ENCODE data around the gene NHERF1.

The NHERF1 gene

DNA sequence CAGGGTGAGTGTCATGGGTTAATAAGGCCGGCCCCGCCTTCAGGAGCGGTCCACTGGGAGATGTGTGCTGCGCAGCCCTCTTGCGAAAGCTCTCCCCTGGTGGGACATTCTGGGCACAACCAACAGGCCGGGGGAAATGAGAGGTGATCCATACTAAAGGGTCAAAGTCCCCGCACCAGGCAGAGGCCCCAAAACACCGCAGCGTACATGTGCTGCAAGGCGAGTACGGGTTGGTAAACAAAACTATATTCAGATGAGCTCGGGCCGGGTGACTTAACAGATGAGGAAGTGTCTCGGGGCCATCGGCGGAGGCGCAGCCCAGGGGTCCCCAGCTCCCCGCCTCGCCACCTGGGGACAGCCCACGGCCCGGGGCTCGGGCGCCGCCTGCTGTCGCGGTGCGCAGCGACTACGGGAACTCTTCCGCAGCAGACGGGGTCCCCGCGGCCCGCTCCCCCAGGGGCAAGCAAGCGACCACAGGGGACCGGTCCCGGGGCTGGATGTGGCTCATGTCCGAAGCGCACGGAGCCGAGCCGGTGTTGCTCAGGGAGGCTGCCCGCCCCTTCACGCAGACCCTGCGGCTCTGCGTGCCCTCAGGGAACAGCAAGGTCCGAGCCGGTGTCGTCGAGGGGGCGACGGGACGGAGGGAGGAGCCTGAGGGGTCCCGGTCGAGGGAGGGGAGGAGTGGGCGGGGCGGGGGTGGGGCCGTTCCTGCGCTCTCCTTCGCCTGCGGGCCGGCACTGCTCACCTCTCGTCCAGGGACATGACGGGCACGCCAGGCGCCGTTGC is 11.7 kb upstream of the NHERF1 start, which contains the start of gene RAB37:
Gene RAB37, plus strand, starts transcription at position 744 of the 786 bp plus-strand sequence. Its CDS starts 17 bp downstream, at position 761.
- H3K9me3 ChIP-seq (ENCODE audit: insufficient read depth, low read length) = no peaks in the 10 kb centered on the region
- H3K27ac ChIP-seq (ENCODE audit: low read length) = no peak within 1 kb of the TSS
- no peaks in the 10 kb centered on the region for H4K20me1 ChIP-seq (ENCODE audit: insufficient read depth, low read length)
- TF ChIP-seq CTCF (IDR thresholded peaks at IDR 0.05; ENCODE audit: low read depth, low read length) (no peak), EZH2phosphoT487 (IDR thresholded peaks at IDR 0.05; ENCODE audit: low read depth) (no peak)
- H3K4me1 ChIP-seq (ENCODE audit: low read length) = no peaks in the 10 kb centered on the region
- peaks cover 15% of the 10 kb centered on the region for H3K27me3 ChIP-seq (ENCODE audit: low read depth, low read length)
- H3K4me2 ChIP-seq (ENCODE audit: low read length) = peak within 1 kb of the TSS; percentile 38
- H3K9ac ChIP-seq (ENCODE audit: low read length) = no peak within 1 kb of the TSS
- H3K4me3 ChIP-seq (ENCODE audit: low read length) = 0 out of 2 replicates have a peak within 1 kb of the TSS, but pooled peaks have one; percentile 16
- H3K36me3 ChIP-seq (replicated peaks; ENCODE audit: low read depth, low read length) = no peaks in the 10 kb centered on the region
- H2AFZ ChIP-seq (ENCODE audit: low read depth, low read length) = 0 out of 2 replicates have a peak within 1 kb of the TSS, but pooled peaks have one; percentile 39
- no peaks in the 10 kb centered on the region for H3K79me2 ChIP-seq (ENCODE audit: low read length)

- H3K9me3 ChIP-seq (ENCODE audit: insufficient read depth, low read length) = no peaks in the 10 kb centered on the region
- 0 out of 2 replicates have a peak overlapping the region, but pooled peaks have one; percentile 39 for H2AFZ ChIP-seq (ENCODE audit: low read depth, low read length)
- 0 out of 2 replicates have a peak overlapping the region, but pooled peaks have one; percentile 16 for H3K4me3 ChIP-seq (ENCODE audit: low read length)
- no peak for TF ChIP-seq EZH2phosphoT487 (IDR thresholded peaks at IDR 0.05; ENCODE audit: low read depth)
- TF ChIP-seq CTCF (IDR thresholded peaks at IDR 0.05; ENCODE audit: low read depth, low read length) = peak; percentile 34; the same call in 1 of the 2 replicates
- no peaks in the 10 kb centered on the region for H3K79me2 ChIP-seq (ENCODE audit: low read length)
- H3K27ac ChIP-seq (ENCODE audit: low read length) = no peak overlapping the region
- no peaks in the 10 kb centered on the region for H3K36me3 ChIP-seq (replicated peaks; ENCODE audit: low read depth, low read length)
- no peaks in the 10 kb centered on the region for H3K4me1 ChIP-seq (ENCODE audit: low read length)
- H3K27me3 ChIP-seq (ENCODE audit: low read depth, low read length) = peaks cover 15% of the 10 kb centered on the region
- no peaks in the 10 kb centered on the region for H4K20me1 ChIP-seq (ENCODE audit: insufficient read depth, low read length)
- peak overlapping the region; percentile 38 for H3K4me2 ChIP-seq (ENCODE audit: low read length)
- no peak overlapping the region for H3K9ac ChIP-seq (ENCODE audit: low read length)
Measured at GRCh38 chr17:74737299-74738050, 11.0 kb upstream of the NHERF1 start.

DNA sequence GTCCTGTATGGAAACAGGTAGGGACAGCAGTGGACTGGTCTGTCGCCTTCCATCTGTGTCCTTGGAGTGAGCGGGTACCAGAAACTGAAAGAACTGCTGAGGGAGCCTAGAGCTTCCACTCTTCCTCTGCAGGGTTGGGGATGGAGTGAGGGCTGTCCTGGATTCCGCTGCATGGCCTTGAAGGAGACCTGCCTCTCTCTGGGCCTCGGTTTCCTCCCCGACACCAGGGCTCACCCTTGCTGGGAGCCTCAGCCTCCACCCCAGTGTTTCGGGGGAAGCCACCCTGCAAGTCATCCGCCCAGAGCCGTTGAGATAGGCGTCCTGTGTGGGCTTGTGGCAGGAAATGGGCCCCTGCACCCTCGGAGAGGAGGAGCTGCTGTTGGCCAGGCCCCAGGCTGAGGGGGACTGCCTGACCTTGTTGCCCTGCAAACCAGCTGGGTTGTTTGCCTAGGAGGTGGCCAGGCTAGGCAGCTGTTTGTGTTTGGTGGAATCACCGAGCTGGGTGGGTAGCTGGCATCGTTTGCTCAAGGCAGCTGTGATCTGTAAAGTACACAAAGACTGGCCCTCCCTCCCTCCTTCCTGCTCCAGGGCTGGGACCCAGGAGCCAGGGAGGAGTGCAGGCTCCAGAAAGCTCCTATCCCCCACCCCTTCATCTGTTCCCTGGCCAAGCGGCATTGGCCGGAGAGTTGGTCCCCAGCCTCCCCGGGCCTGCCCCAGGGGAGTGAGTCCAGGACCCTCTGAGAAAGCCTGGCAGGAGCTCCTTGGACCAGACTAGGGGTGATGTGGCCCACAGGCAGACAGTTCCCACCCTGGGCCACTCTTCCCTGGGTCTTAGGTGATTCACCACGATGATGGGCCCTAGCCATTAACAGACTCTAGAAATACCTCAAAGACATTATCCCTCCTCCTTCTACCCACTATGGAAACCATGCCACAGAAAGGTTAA is 10.1 kb upstream of the NHERF1 start:
- H3K9ac ChIP-seq (ENCODE audit: low read length) = no peak overlapping the region
- no peaks in the 10 kb centered on the region for H3K4me1 ChIP-seq (ENCODE audit: low read length)
- H4K20me1 ChIP-seq (ENCODE audit: insufficient read depth, low read length) = no peaks in the 10 kb centered on the region
- H3K36me3 ChIP-seq (replicated peaks; ENCODE audit: low read depth, low read length) = no peaks in the 10 kb centered on the region
- H3K79me2 ChIP-seq (ENCODE audit: low read length) = no peaks in the 10 kb centered on the region
- H2AFZ ChIP-seq (ENCODE audit: low read depth, low read length) = 0 out of 2 replicates have a peak overlapping the region, but pooled peaks have one; percentile 39
- TF ChIP-seq CTCF (IDR thresholded peaks at IDR 0.05; ENCODE audit: low read depth, low read length) (no peak), EZH2phosphoT487 (IDR thresholded peaks at IDR 0.05; ENCODE audit: low read depth) (no peak)
- H3K9me3 ChIP-seq (ENCODE audit: insufficient read depth, low read length) = no peaks in the 10 kb centered on the region
- peak overlapping the region; percentile 38 for H3K4me2 ChIP-seq (ENCODE audit: low read length)
- 0 out of 2 replicates have a peak overlapping the region, but pooled peaks have one; percentile 16 for H3K4me3 ChIP-seq (ENCODE audit: low read length)
- no peak overlapping the region for H3K27ac ChIP-seq (ENCODE audit: low read length)
- peaks cover 18% of the 10 kb centered on the region for H3K27me3 ChIP-seq (ENCODE audit: low read depth, low read length)
